PFSK-1 (cell line): ENCODE data around the gene FOXM1.

Experiments used
- FOXP2 ChIP-seq: optimal IDR thresholded peaks from 2 replicates; pipeline ENCODE3; 2011; ENCODE audit warnings: borderline replicate concordance, control low read depth, inconsistent platforms; ENCODE audit not compliant: insufficient read depth; ENCODE audit errors: extremely low read length, extremely low read depth
- POLR2AphosphoS5 ChIP-seq: IDR thresholded peaks from 2 replicates; pipeline ENCODE4 v1.6.1; 2012; ENCODE audit warnings: low read depth, mild to moderate bottlenecking, control low read depth, low read length, moderate library complexity
- SIN3A ChIP-seq: IDR thresholded peaks from 2 replicates; pipeline ENCODE4 v1.6.1; 2012; ENCODE audit warnings: mild to moderate bottlenecking, low read length, moderate library complexity, borderline replicate concordance; ENCODE audit not compliant: insufficient read depth
- TAF1 ChIP-seq: IDR thresholded peaks from 2 replicates; pipeline ENCODE4 v1.6.1; 2012; ENCODE audit warnings: low read length, control low read depth, borderline replicate concordance; ENCODE audit not compliant: insufficient read depth

DNA sequence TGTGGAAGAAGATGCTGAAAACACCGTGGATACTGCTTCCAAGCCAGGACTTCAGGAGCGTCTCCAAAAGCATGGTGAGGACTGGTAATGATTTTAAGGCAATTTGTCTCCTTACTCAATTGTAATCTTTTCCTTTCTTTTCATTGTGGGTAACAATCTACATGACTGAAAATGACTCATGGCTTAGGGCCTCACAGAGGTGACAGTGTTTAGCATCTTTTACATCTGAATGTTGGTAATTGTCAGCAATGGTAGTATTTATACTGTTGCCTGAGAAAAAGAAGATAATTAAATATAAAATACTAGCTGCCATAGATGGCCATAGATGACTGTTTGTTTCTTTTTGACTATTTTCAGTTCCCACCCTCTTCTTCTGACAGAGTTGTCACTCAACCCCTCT lies 45.4 kb upstream of the FOXM1 start:
- TF ChIP-seq SIN3A (no peak), TAF1 (no peak), FOXP2 (no peak), POLR2AphosphoS5 (no peak)
